GM21786 (cell line): Measurements from ENCODE around the gene UPK2.
"Not testable (repeated sequence)": the region's sequence is repeated elsewhere in the genome, so short reads cannot be mapped to it uniquely, and the experiment has no call there.

Source experiments
- ATAC-seq: cut with Tn5 transposase; IDR thresholded peaks from one replicate; pipeline ENCODE4 v1.9.1; 2021; ENCODE audit not compliant: unreplicated experiment

Gene UPK2

GRCh38 chr11:118938491-118939403 lies 17.4 kb upstream of the UPK2 start:
- no peak for ATAC-seq

GRCh38 chr11:118939404-118939915 lies 16.6 kb upstream of the UPK2 start:
- no peak for ATAC-seq

- ATAC-seq = no peak
Measured at GRCh38 chr11:118939953-118940598, 16.0 kb upstream of the UPK2 start.

GRCh38 chr11:118947091-118947490 lies 9.0 kb upstream of the UPK2 start:
- no peak for ATAC-seq

GRCh38 chr11:118948000-118948399 lies 8.1 kb upstream of the UPK2 start:
- no peak for ATAC-seq

GRCh38 chr11:118953265-118953664 lies 2.8 kb upstream of the UPK2 start:
- no peak for ATAC-seq

- not testable (repeated sequence) for ATAC-seq
Measured at GRCh38 chr11:118953976-118954375, 2.1 kb upstream of the UPK2 start.

- ATAC-seq = no peak
Measured at GRCh38 chr11:118956847-118957469, 860 bp downstream of the UPK2 start.

GRCh38 chr11:118957549-118957948 lies 1.5 kb downstream of the UPK2 start:
- ATAC-seq = no peak

- no peak for ATAC-seq
Measured at GRCh38 chr11:118957968-118958367, 1.9 kb downstream of the UPK2 start.

- no peak for ATAC-seq
Measured at GRCh38 chr11:118958577-118958976, 2.5 kb downstream of the UPK2 start.

GRCh38 chr11:118961189-118961588 lies 5.1 kb downstream of the UPK2 start:
- no peak for ATAC-seq

- no peak for ATAC-seq
Measured at GRCh38 chr11:118961591-118961990, 5.5 kb downstream of the UPK2 start.

GRCh38 chr11:118969508-118969907 lies 13.4 kb downstream of the UPK2 start:
- not testable (repeated sequence) for ATAC-seq

- no peak for ATAC-seq
Measured at GRCh38 chr11:118971646-118972045, 15.5 kb downstream of the UPK2 start, which contains the start of gene FOXR1. FOXR1 (plus strand) TSS chr11:118971761; CDS start chr11:118971932, 171 bp downstream.

- no peak for ATAC-seq
Measured at GRCh38 chr11:118973985-118974384, 17.9 kb downstream of the UPK2 start.

- no peak for ATAC-seq
Measured at GRCh38 chr11:118975771-118976709, 19.9 kb downstream of the UPK2 start.

GRCh38 chr11:118979434-118979833 lies 23.3 kb downstream of the UPK2 start:
- ATAC-seq = no peak

GRCh38 chr11:118980191-118980881 lies 24.2 kb downstream of the UPK2 start:
- ATAC-seq = no peak

GRCh38 chr11:118984337-118984736 lies 28.2 kb downstream of the UPK2 start:
- not testable (repeated sequence) for ATAC-seq
